DND-41 (cell line): Measurements from ENCODE around the gene NSD1.

Source experiments
- CTCF ChIP-seq: IDR thresholded peaks from 2 replicates; pipeline ENCODE4 v1.5.1; 2012; ENCODE audit warnings: borderline replicate concordance, low read length, moderate library complexity, mild to moderate bottlenecking; ENCODE audit not compliant: poor library complexity, severe bottlenecking; ENCODE audit errors: extremely low read depth
- EZH2 ChIP-seq: IDR thresholded peaks from 3 replicates; pipeline ENCODE4 v1.6.1; 2012; ENCODE audit warnings: borderline replicate concordance, low read depth, mild to moderate bottlenecking, moderate library complexity, low read length, inconsistent platforms; ENCODE audit not compliant: severe bottlenecking

GRCh38 chr5:177163500-177163899, 29.9 kb downstream of the NSD1 start:
- TF ChIP-seq EZH2 (no peak), CTCF (no peak)
